GM18505 (cell line): ENCODE measurements around the gene EMX1.

Experiments
- ATAC-seq: cut with Tn5 transposase; IDR thresholded peaks from one replicate; pipeline ENCODE4 v1.9.1; 2021; ENCODE audit not compliant: unreplicated experiment
- POLR2A ChIP-seq: IDR thresholded peaks from 4 replicates; pipeline ENCODE4 v1.6.1; 2011; ENCODE audit warnings: borderline replicate concordance; ENCODE audit not compliant: insufficient read depth, insufficient read length; ENCODE audit errors: extremely low read depth

The EMX1 gene

GRCh38 chr2:72965770-72966450, 48.6 kb downstream of the EMX1 start:
- ATAC-seq, result no peak
- TF ChIP-seq POLR2A, result no peak

- no peak for ATAC-seq
Observed at GRCh38 chr2:72968286-72968685, 51.0 kb downstream of the EMX1 start.

GRCh38 chr2:72969706-72970105, 52.4 kb downstream of the EMX1 start:
- TF ChIP-seq POLR2A, result no peak
- ATAC-seq, result no peak

More at GRCh38 chr2:72968286-72968685, 51.0 kb downstream of the EMX1 start:
- no peak for TF ChIP-seq POLR2A

GRCh38 chr2:72971036-72971435, 53.7 kb downstream of the EMX1 start:
- TF ChIP-seq POLR2A, result no peak
- ATAC-seq, result no peak

GRCh38 chr2:72972352-72973136, 55.2 kb downstream of the EMX1 start:
- TF ChIP-seq POLR2A, result no peak

GRCh38 chr2:72973137-72973535, 55.8 kb downstream of the EMX1 start:
- ATAC-seq, result no peak
- TF ChIP-seq POLR2A, result no peak

More at GRCh38 chr2:72972352-72973136, 55.2 kb downstream of the EMX1 start:
- no peak for ATAC-seq

GRCh38 chr2:72973566-72974435, 56.5 kb downstream of the EMX1 start:
- no peak for TF ChIP-seq POLR2A
- no peak for ATAC-seq

- ATAC-seq, result no peak
Observed at GRCh38 chr2:72974436-72974754, 57.1 kb downstream of the EMX1 start.

GRCh38 chr2:72975017-72975416, 57.7 kb downstream of the EMX1 start:
- ATAC-seq, result no peak

More at GRCh38 chr2:72974436-72974754, 57.1 kb downstream of the EMX1 start:
- no peak for TF ChIP-seq POLR2A

GRCh38 chr2:72979896-72980295, 62.6 kb downstream of the EMX1 start:
- ATAC-seq, result no peak
- TF ChIP-seq POLR2A, result no peak

More at GRCh38 chr2:72975017-72975416, 57.7 kb downstream of the EMX1 start:
- no peak for TF ChIP-seq POLR2A

GRCh38 chr2:72980535-72981217, 63.4 kb downstream of the EMX1 start:
- no peak for TF ChIP-seq POLR2A
- ATAC-seq, result no peak

- TF ChIP-seq POLR2A, result no peak
- no peak for ATAC-seq
Observed at GRCh38 chr2:72981536-72981935, 64.2 kb downstream of the EMX1 start.

GRCh38 chr2:72982219-72982618, 64.9 kb downstream of the EMX1 start:
- TF ChIP-seq POLR2A, result no peak
- ATAC-seq, result no peak
